Activated CD8-positive, alpha-beta memory T cell treated with anti-CD3 and anti-CD28 coated beads for 48 hours (primary cell): ENCODE results near the gene MCC.

Source experiments
- DNase-seq, 3 experiments: peaks; one replicate each; pipeline ENCODE4 v3.0.0-alpha.2; 2020; ENCODE audit warnings: low read depth in 2 of 3, low spot score in 2 of 3

Gene MCC

GRCh38 chr5:113325054-113325453 is 163.2 kb downstream of the MCC start:
- DNase-seq = no peak

- no peak for DNase-seq
Measured at GRCh38 chr5:113321276-113321675, 167.0 kb downstream of the MCC start.

GRCh38 chr5:113320273-113320780 is 167.9 kb downstream of the MCC start:
- DNase-seq = no peak

- no peak for DNase-seq
Measured at GRCh38 chr5:113319256-113320053, 168.8 kb downstream of the MCC start.

GRCh38 chr5:113317636-113318035 is 170.6 kb downstream of the MCC start:
- no peak for DNase-seq

GRCh38 chr5:113311301-113311700 is 177.0 kb downstream of the MCC start:
- no peak for DNase-seq

- DNase-seq = no peak
Measured at GRCh38 chr5:113302120-113302519, 186.1 kb downstream of the MCC start.

- no peak for DNase-seq
Measured at GRCh38 chr5:113299591-113299990, 188.7 kb downstream of the MCC start.

- DNase-seq = no peak
Measured at GRCh38 chr5:113296676-113297075, 191.6 kb downstream of the MCC start.

- DNase-seq = no peak
Measured at GRCh38 chr5:113295111-113295539, 193.1 kb downstream of the MCC start.

GRCh38 chr5:113294311-113295110 is 193.7 kb downstream of the MCC start:
- DNase-seq = peak; percentile 43 to 57 (median 44)

GRCh38 chr5:113293975-113294310 is 194.3 kb downstream of the MCC start:
- DNase-seq = peak in 1 of 3 experiments; percentile 10

GRCh38 chr5:113293068-113293974 is 194.9 kb downstream of the MCC start:
- DNase-seq = peak in 1 of 3 experiments; percentile 1

GRCh38 chr5:113292462-113292861 is 195.8 kb downstream of the MCC start:
- DNase-seq = no peak

- no peak for DNase-seq
Measured at GRCh38 chr5:113283558-113283957, 204.7 kb downstream of the MCC start.

GRCh38 chr5:113282472-113282871 is 205.8 kb downstream of the MCC start:
- DNase-seq = no peak

- DNase-seq = no peak
Measured at GRCh38 chr5:113281194-113281593, 207.1 kb downstream of the MCC start.

- DNase-seq = no peak
Measured at GRCh38 chr5:113280541-113280940, 207.7 kb downstream of the MCC start.

GRCh38 chr5:113278976-113279375 is 209.3 kb downstream of the MCC start:
- DNase-seq = no peak

GRCh38 chr5:113276493-113276892 is 211.8 kb downstream of the MCC start:
- no peak for DNase-seq

GRCh38 chr5:113276001-113276400 is 212.3 kb downstream of the MCC start:
- DNase-seq = no peak
